Sigmoid colon (tissue), 7 donors: Measurements from ENCODE around the gene SSU72. TPM values are rescaled to one million over a fixed set of nuclear protein-coding genes. Genes with fewer than 3 reads are reported as not detected.

Experiments used
- DNase-seq: peaks from one replicate; pipeline ENCODE4 v3.0.0-alpha.2; 2019
- H3K27ac ChIP-seq, 4 donors: fragments of 200-600 bp; sonication (generic); one replicate each; pipeline ENCODE4 v1.5.1; 2016 to 2019; ENCODE audit warnings: mild to moderate bottlenecking in 1 of 4
- H3K27me3 ChIP-seq, 3 donors: fragments of 200-600 bp; sonication (generic); one replicate each; pipeline ENCODE4 v1.5.1; 2019; ENCODE audit warnings: mild to moderate bottlenecking in 1 of 3
- H3K36me3 ChIP-seq, 4 donors: fragments of 200-600 bp; sonication (generic); one replicate each; pipeline ENCODE4 v1.5.1; 2016 to 2019
- H3K4me1 ChIP-seq, 4 donors: fragments of 200-600 bp; sonication (generic); one replicate each; pipeline ENCODE4 v1.5.1; 2017 to 2019
- H3K4me3 ChIP-seq, 4 donors: fragments of 200-600 bp; sonication (generic); one replicate each; pipeline ENCODE4 v1.5.1; 2017 to 2019; ENCODE audit warnings: mild to moderate bottlenecking in 2 of 4, moderate library complexity in 1 of 4
- H3K9me3 ChIP-seq, 4 donors: fragments of 200-600 bp in 3 of 4; sonication (generic) in 3 of 4; one replicate each; pipeline versions ENCODE4 v1.5.1 to v1.6.1; 2013 to 2019
- EP300 ChIP-seq, 4 donors: sonication (generic); formaldehyde crosslinking; IDR thresholded peaks; one replicate each; pipeline ENCODE4 v1.6.1; 2017; ENCODE audit warnings: antibody characterized with exemption in 4 of 4
- POLR2A ChIP-seq, 2 donors: fragments of 450-650 bp; IDR thresholded peaks; one replicate each; pipeline ENCODE4 v1.6.1; 2016; ENCODE audit warnings: antibody characterized with exemption in 2 of 2, mild to moderate bottlenecking in 2 of 2, moderate library complexity in 2 of 2
- POLR2AphosphoS5 ChIP-seq, 4 donors: sonication (generic); formaldehyde crosslinking; IDR thresholded peaks; one replicate each; pipeline ENCODE4 v1.6.1; 2017; ENCODE audit warnings: antibody characterized with exemption in 4 of 4
- WGBS, 2 donors: extraction: QIAGEN DNeasy Blood & Tissue Kit; methylation state at CpG; one replicate each; pipeline ENCODE4 v1.1.7; 2013; 5-methylcytosine and 5-hydroxymethylcytosine counted together
- intact Hi-C: fragments of 100-400 bp; cut with DNase I; formaldehyde crosslinking; loops from one replicate; pipeline ENCODE4 v1.15.1; 2023
- polyA plus RNA-seq, 3 donors: library from polyadenylated mRNA; stranded (reverse); fragments of 200-250 nt; gene quantifications; one replicate each; pipeline ENCODE4 v1.2.3, GENCODE V29; 2013
- total RNA-seq, 4 donors: library from RNA; depleted of rRNA; stranded (reverse); fragments of >200 nt; gene quantifications; one replicate each; pipeline ENCODE4 v1.1.0, GENCODE V29; 2016
- TF ChIP-seq, protein P1 (sequence below), 4 experiments: fragments of 450-650 bp in 3 of 4; fragments of 200-600 bp in 1 of 4; IDR thresholded peaks; one replicate each; pipeline ENCODE4 v1.5.1; 2016 to 2019; ENCODE audit warnings: antibody characterized with exemption in 4 of 4, mild to moderate bottlenecking in 3 of 4, moderate library complexity in 2 of 4
- donor health status: healthy with polysubstance abuse.
- donor health status: Bipolar disorder and iron deficiency.
- donor health status: healthy.

The SSU72 gene
- total and polyA plus RNA-seq, 7 donors: 98.9 to 165 (median 119) TPM

DNA sequence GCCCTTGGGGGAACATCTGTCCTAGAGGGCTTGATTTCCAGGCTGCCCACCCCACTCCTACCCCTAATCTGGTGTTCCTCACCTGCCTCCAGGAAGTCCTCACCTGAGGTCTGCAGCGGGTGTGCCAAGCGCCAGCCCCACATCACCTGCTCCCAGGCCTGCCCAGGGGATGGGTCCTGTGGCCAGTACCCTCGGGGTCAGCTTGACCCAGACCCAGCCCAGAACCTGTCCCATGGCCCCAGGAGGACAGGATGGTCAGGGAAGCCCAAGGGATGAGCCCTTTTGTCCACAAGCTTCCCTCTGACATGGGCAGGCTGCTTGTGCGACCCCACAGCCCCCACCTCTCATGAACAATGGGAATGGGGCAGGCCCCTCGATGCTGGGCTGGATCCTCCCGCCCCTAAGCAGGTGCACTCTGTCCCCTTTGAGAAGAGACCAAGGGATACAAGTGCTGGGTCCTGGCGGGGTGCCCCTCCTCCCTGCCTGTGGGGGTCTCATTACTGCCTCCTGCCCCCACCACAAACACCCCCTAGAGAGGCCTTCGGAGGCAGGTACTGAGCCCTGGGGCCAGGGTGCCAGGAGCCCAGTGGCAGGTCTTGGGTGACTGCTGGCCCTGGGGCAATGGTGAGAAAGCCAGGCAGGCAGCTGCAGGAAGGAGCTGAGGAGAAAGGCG lies 43.9 kb upstream of the SSU72 start:
- WGBS, 2 donors: 94 to 97% methylated on average over 9 of the region's 9 CpGs
- no peak overlapping the region for H3K27ac ChIP-seq
- H3K4me3 ChIP-seq: no peak overlapping the region
- peaks cover 0 to 37% (median 27%) of the 10 kb centered on the region in 4 donors for H3K4me1 ChIP-seq
- H3K9me3 ChIP-seq: no peaks in the 10 kb centered on the region
- DNase-seq: no peak
- H3K27me3 ChIP-seq: no peaks in the 10 kb centered on the region
- TF ChIP-seq, protein P1, sequence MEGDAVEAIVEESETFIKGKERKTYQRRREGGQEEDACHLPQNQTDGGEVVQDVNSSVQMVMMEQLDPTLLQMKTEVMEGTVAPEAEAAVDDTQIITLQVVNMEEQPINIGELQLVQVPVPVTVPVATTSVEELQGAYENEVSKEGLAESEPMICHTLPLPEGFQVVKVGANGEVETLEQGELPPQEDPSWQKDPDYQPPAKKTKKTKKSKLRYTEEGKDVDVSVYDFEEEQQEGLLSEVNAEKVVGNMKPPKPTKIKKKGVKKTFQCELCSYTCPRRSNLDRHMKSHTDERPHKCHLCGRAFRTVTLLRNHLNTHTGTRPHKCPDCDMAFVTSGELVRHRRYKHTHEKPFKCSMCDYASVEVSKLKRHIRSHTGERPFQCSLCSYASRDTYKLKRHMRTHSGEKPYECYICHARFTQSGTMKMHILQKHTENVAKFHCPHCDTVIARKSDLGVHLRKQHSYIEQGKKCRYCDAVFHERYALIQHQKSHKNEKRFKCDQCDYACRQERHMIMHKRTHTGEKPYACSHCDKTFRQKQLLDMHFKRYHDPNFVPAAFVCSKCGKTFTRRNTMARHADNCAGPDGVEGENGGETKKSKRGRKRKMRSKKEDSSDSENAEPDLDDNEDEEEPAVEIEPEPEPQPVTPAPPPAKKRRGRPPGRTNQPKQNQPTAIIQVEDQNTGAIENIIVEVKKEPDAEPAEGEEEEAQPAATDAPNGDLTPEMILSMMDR (IDR thresholded peaks at IDR 0.05): no peak
- no peak for TF ChIP-seq POLR2A (IDR thresholded peaks at IDR 0.05)
- no peak for TF ChIP-seq POLR2AphosphoS5 (IDR thresholded peaks at IDR 0.05)
- TF ChIP-seq EP300 (IDR thresholded peaks at IDR 0.05): no peak
- intact Hi-C loops: no loop called here
- H3K36me3 ChIP-seq: peaks cover 0 to 18% (median 3%) of the 10 kb centered on the region in 4 donors

DNA sequence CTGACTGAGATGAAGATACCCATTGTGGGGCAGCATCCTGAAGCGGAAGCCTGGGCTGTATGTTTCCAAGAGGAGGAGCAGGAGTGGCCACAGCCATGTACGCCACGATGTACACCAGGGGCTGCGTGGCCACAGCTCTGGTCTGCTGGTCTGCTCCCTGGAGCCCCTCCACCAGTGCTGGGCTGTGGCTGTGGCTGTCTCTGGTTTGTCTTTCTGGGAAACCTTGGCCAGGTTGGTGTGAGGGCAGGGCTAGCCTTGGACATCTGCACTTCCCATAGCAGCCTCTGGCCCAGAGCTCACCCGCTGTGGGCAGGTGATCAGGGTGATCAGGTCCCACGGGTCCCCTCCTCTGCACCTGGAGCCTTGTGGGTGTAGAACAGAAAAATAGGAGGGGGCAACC lies 43.3 kb upstream of the SSU72 start:
- H3K27me3 ChIP-seq: no peaks in the 10 kb centered on the region
- H3K9me3 ChIP-seq: no peaks in the 10 kb centered on the region
- no peak overlapping the region for H3K4me3 ChIP-seq
- intact Hi-C loops: no loop called here
- peaks cover 0 to 37% (median 30%) of the 10 kb centered on the region in 4 donors for H3K4me1 ChIP-seq
- DNase-seq: no peak
- WGBS, 2 donors: 93% methylated on average over 6 of the region's 6 CpGs
- peaks cover 0 to 18% (median 3%) of the 10 kb centered on the region in 4 donors for H3K36me3 ChIP-seq
- TF ChIP-seq, protein P1 (IDR thresholded peaks at IDR 0.05): no peak
- TF ChIP-seq POLR2A (IDR thresholded peaks at IDR 0.05) (no peak), POLR2AphosphoS5 (IDR thresholded peaks at IDR 0.05) (no peak), EP300 (IDR thresholded peaks at IDR 0.05) (no peak)
- H3K27ac ChIP-seq: no peak overlapping the region

DNA sequence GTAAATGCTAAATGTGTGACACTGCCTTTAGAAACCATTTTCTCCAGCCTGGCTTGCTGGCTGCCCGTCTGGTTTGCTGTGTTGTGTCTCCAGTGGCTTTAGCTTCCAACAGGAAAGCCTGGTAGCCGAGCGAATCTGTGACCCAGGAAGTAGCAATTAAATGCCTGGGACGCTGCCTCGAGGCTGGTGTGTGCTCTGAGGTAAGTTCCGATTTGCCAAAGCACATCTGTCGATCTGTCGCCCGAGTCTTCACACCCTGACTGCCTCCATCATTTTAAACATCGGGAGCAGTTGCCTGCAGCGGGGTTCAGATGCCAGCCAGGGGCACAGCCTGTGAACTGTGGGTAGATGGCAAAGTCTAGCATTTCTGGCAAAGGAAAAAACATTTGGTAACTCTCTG lies 42.9 kb upstream of the SSU72 start:
- H3K36me3 ChIP-seq: peaks cover 0 to 18% (median 3%) of the 10 kb centered on the region in 4 donors
- peaks cover 0 to 37% (median 30%) of the 10 kb centered on the region in 4 donors for H3K4me1 ChIP-seq
- H3K4me3 ChIP-seq: no peak overlapping the region
- no peak overlapping the region for H3K27ac ChIP-seq
- H3K27me3 ChIP-seq: no peaks in the 10 kb centered on the region
- 93 to 96% methylated on average over 11 of the region's 11 CpGs for WGBS, 2 donors
- no peak for DNase-seq
- H3K9me3 ChIP-seq: no peaks in the 10 kb centered on the region
- TF ChIP-seq, protein P1 (IDR thresholded peaks at IDR 0.05): no peak
- no peak for TF ChIP-seq POLR2AphosphoS5 (IDR thresholded peaks at IDR 0.05)
- no peak for TF ChIP-seq EP300 (IDR thresholded peaks at IDR 0.05)
- no peak for TF ChIP-seq POLR2A (IDR thresholded peaks at IDR 0.05)
- intact Hi-C loops: no loop called here

DNA sequence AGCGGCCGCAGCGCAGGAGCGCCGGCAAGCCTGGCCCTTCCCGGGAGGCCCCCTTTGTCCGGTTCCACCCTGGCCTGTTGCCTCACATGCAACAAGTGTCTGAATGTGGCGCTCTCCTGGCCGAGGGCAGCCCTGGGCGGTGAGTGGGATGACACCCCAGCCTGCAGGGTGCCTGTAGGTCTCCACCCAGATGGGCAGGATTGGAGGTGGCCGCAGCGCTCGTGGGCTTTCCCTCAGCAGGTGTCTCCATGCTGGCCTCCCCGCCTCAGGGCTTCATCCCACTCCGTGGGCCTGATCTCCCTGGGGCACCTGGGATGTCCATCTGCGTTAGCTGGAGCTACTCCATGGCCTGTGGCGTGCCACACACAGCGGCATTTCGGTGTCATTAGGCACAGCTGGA lies 42.2 kb upstream of the SSU72 start:
- peak overlapping the region; percentile 72 to 99 (median 98) for H3K4me3 ChIP-seq
- TF ChIP-seq EP300 (IDR thresholded peaks at IDR 0.05) (no peak), POLR2AphosphoS5 (IDR thresholded peaks at IDR 0.05) (no peak), POLR2A (IDR thresholded peaks at IDR 0.05) (no peak)
- TF ChIP-seq, protein P1 (IDR thresholded peaks at IDR 0.05): no peak
- no peaks in the 10 kb centered on the region for H3K27me3 ChIP-seq
- DNase-seq: no peak
- intact Hi-C loops: no loop called here
- H3K9me3 ChIP-seq: no peaks in the 10 kb centered on the region
- H3K36me3 ChIP-seq: peaks cover 0 to 18% (median 3%) of the 10 kb centered on the region in 4 donors
- peaks cover 0 to 37% (median 30%) of the 10 kb centered on the region in 4 donors for H3K4me1 ChIP-seq
- WGBS, 2 donors: 55 to 85% methylated on average over 19 of the region's 19 CpGs
- peak overlapping the region in 3 of 4 donors; percentile 100 for H3K27ac ChIP-seq
